Fibroblast of pulmonary artery (primary cell): ENCODE measurements around the gene CIAO3.
A peak's percentile ranks its signal among the peaks of the same experiment; 100 is the strongest.

ENCODE experiments used
- DNase-seq: peaks from one replicate; pipeline ENCODE4 v3.0.0-alpha.2; 2010; ENCODE audit warnings: low read depth
- H3K4me3 ChIP-seq: replicated peaks from 2 replicates; pipeline ENCODE4 v1.5.1; 2011; ENCODE audit warnings: low read depth, mild to moderate bottlenecking, control low read depth, low read length, moderate library complexity
- CTCF ChIP-seq: IDR thresholded peaks from 2 replicates; pipeline ENCODE4 v1.5.1; 2011; ENCODE audit warnings: mild to moderate bottlenecking, control low read depth, low read length, inconsistent platforms; ENCODE audit errors: missing control alignments

CIAO3 gene

GRCh38 chr16:719815-720446 is 20.9 kb downstream of the CIAO3 start:
- no peak for DNase-seq
- peak overlapping the region; percentile 70 for H3K4me3 ChIP-seq
- TF ChIP-seq CTCF = peak; percentile 19

- no peak overlapping the region for H3K4me3 ChIP-seq
- TF ChIP-seq CTCF = no peak
- no peak for DNase-seq
Observed at GRCh38 chr16:718922-719321, 21.9 kb downstream of the CIAO3 start.

- no peak for DNase-seq
- TF ChIP-seq CTCF = no peak
- no peak overlapping the region for H3K4me3 ChIP-seq
Observed at GRCh38 chr16:718389-718788, 22.4 kb downstream of the CIAO3 start.

GRCh38 chr16:717450-718245 is 23.1 kb downstream of the CIAO3 start:
- DNase-seq = no peak
- no peak for TF ChIP-seq CTCF
- H3K4me3 ChIP-seq = no peak overlapping the region

- DNase-seq = no peak
- H3K4me3 ChIP-seq = no peak overlapping the region
- no peak for TF ChIP-seq CTCF
Observed at GRCh38 chr16:716768-717325, 23.9 kb downstream of the CIAO3 start.

- H3K4me3 ChIP-seq = peak overlapping the region; percentile 54
- no peak for TF ChIP-seq CTCF
- peak; percentile 46 for DNase-seq
Observed at GRCh38 chr16:716200-716568, 24.6 kb downstream of the CIAO3 start.
